Measurements from ENCODE around the gene ERAP2.

- no peak for TF ChIP-seq YY1 (IDR thresholded peaks at IDR 0.05; ENCODE audit: insufficient read depth, insufficient read length)
- TF ChIP-seq SUZ12 (IDR thresholded peaks at IDR 0.05; ENCODE audit: extremely low read depth, insufficient read depth, insufficient read length), result no peak
- no peak for TF ChIP-seq ZNF274 (IDR thresholded peaks at IDR 0.05; ENCODE audit: low read depth, low read length)
Observed at GRCh38 chr5:96931605-96932004, 55.3 kb downstream of the ERAP2 start.
